HFF-Myc (cell line): ENCODE measurements around the gene RHOF.

Source experiments
- DNase-seq: peaks from one replicate; pipeline ENCODE4 v3.0.0-alpha.2; 2011; ENCODE audit warnings: low read depth; ENCODE audit errors: extremely low read depth
- H3K4me3 ChIP-seq: replicated peaks from 2 replicates; pipeline ENCODE4 v1.5.1; 2011; ENCODE audit warnings: low read depth, mild to moderate bottlenecking, control low read depth, low read length
- TF ChIP-seq, protein P1 (sequence below): IDR thresholded peaks from 2 replicates; pipeline ENCODE4 v1.5.1; 2012; ENCODE audit warnings: mild to moderate bottlenecking, low read depth, low read length, control low read depth; ENCODE audit errors: missing control alignments

RHOF gene

GRCh38 chr12:121738340-121738858, 55.1 kb downstream of the RHOF start:
- no peak for DNase-seq
- H3K4me3 ChIP-seq, result no peak overlapping the region
- TF ChIP-seq, protein P1, sequence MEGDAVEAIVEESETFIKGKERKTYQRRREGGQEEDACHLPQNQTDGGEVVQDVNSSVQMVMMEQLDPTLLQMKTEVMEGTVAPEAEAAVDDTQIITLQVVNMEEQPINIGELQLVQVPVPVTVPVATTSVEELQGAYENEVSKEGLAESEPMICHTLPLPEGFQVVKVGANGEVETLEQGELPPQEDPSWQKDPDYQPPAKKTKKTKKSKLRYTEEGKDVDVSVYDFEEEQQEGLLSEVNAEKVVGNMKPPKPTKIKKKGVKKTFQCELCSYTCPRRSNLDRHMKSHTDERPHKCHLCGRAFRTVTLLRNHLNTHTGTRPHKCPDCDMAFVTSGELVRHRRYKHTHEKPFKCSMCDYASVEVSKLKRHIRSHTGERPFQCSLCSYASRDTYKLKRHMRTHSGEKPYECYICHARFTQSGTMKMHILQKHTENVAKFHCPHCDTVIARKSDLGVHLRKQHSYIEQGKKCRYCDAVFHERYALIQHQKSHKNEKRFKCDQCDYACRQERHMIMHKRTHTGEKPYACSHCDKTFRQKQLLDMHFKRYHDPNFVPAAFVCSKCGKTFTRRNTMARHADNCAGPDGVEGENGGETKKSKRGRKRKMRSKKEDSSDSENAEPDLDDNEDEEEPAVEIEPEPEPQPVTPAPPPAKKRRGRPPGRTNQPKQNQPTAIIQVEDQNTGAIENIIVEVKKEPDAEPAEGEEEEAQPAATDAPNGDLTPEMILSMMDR, result no peak

DNA sequence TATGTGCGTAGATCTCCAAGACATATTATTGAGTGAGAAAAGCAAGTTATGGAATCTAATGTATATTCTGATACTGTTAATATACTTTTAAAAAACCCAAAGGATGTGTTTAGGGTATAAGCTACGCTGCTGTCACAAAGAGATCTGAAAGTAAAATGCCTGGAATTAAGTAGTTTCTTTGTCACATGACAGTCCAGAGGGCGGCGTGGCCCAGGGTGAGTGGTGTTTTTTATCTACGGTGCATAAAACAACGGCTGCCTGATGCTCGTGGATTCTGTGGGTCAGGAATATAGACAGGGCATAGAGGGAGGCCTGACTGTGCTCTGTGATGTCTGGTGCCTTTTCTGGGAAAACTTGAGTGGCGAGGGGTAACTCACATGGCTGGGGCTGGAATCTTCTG, 59.6 kb downstream of the RHOF start:
- TF ChIP-seq, protein P1, result no peak
- no peak for DNase-seq
- no peak overlapping the region for H3K4me3 ChIP-seq

- DNase-seq, result no peak
- TF ChIP-seq, protein P1, result no peak
- no peak overlapping the region for H3K4me3 ChIP-seq
Observed at GRCh38 chr12:121731473-121731872, 62.0 kb downstream of the RHOF start.

GRCh38 chr12:121729021-121729420, 64.5 kb downstream of the RHOF start:
- TF ChIP-seq, protein P1, result no peak
- no peak overlapping the region for H3K4me3 ChIP-seq
- DNase-seq, result no peak
